HG02759 (cell line): Measurements from ENCODE around the gene JPH2.

Experiments used
- ATAC-seq: cut with Tn5 transposase; IDR thresholded peaks from one replicate; pipeline ENCODE4 v1.9.1; 2021; ENCODE audit warnings: mild to moderate bottlenecking, moderate library complexity; ENCODE audit not compliant: unreplicated experiment

The JPH2 gene

DNA sequence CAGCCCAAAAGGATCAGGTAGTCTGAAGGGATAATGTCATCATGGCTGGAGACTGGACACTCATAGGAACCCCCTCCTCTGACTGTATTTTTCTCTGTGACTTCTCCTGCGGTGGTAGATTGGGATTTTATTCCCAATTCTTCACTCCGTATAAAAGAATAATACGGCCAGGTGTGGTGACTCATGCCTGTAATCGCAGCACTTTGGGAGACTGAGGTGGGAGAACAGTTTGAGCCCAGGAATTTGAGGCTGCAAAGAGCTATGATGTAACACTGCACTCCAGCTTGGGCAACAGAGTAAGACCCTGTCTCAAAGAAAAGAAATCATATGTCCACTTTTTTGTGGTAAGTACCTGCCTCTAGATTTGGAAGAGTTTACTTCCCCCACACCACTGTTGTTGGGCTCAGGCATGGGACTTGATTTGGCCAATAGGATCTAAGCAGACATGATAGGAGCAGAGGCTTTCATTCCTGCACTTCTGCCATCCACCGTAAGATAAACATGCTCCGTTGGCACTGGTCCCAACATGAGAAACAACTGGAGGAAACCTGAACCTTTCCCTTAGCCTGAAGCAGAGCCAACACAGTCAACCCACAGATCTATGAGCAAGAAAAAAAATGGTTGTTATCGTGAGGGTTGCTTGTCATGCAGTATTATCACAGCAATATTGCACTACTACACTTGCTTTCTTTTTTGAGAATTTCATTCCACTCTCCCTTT lies 82.0 kb downstream of the JPH2 start:
- ATAC-seq, result no peak

GRCh38 chr20:44102582-44102981 lies 84.4 kb downstream of the JPH2 start:
- ATAC-seq, result no peak

GRCh38 chr20:44099832-44100231 lies 87.2 kb downstream of the JPH2 start:
- no peak for ATAC-seq

DNA sequence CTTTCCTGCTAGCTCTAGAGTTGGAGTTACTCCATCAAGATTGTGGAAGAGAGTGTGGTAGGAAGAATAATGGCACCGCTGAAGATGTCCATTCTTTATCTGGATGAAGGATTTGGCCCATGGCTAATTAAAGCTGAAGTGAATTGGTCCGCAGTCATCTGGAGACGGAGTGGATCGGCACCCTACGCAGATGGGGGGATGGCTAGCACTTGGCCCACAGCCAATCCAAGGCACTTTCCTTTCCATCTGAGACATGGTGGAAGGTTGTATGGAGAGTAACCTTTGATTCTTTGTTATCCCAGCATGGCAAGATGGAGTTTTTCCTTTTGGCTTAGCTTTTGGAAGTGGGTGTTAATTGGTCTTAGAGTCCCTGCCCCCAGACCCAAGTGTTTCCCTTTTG lies 88.3 kb downstream of the JPH2 start:
- no peak for ATAC-seq

DNA sequence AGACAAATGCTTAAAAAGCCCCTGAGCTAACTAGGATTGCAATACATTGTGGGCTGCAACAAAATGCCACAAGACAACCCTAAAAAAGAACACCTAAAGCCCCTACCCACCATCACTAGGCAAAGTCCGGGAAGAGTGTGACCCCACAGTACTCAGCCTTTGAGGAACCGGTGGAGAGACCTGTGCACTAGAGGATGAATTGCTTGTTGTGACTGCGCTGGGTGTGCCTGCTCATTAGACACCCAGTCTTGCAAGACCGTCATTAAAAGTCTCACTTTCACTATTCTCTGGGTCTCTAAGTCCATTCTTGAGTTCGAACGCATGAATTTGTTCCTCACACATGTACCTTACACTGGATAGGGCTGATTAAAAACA lies 88.7 kb downstream of the JPH2 start:
- ATAC-seq, result no peak

DNA sequence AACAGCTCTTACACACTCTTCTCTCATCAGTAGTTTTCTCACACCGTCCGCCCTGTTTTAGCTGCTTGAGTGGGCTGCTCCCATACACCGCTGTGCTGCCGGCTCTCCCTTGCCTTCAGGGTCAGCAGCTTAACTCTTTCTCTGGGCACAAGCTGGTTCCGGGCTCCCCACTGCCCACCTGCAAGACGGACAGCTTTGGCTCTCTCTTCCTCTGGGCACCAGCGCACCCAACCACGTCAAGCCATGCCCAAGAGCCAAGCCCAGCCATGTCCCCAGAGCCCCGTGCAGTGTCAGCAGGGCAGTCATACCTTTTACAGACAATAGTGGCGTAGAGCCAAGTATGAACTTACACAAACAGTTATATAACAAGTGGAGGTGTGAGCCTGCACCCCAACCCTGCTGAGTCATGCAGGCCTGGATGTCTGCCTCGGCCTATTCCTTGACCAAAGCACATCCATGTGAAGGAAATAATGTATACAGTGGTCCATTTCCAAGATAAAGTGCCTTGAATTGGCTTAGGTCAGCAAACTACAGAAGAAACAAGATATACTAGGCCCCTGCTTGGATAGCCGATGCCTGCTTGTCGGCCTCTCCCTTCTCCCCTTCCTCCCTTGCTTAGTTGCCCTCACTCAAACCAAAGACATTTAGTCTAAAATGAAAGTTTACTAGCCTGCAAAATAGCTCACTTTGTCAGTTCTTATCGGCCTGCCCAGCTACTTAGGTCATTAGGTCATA lies 89.3 kb downstream of the JPH2 start:
- no peak for ATAC-seq

DNA sequence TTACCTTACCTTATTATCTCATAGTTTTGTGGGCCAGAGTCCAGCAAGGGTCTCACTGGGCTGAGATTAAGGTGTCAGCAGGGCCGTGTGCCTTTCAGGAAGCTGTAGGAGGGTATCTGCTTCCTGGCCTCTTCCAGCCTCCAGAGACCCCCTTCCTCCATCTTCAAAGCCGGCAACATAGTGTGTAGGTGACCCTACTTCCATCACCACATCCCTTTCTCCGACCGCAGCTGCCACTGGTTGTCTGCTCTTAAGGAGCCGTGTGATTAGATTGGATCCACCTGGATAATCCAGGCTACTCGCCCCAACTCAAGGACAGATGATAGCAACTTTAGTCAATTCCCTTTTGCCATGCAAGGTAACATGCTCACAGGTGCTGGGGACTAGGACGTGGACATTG lies 91.2 kb downstream of the JPH2 start:
- ATAC-seq, result no peak

- no peak for ATAC-seq
These were observed 93.8 kb downstream of the JPH2 start for GRCh38 chr20:44093249-44093582.

GRCh38 chr20:44092551-44093248 lies 94.3 kb downstream of the JPH2 start:
- ATAC-seq, result no peak

- no peak for ATAC-seq
These were observed 96.0 kb downstream of the JPH2 start for GRCh38 chr20:44091026-44091425.

- ATAC-seq, result no peak
These were observed 96.9 kb downstream of the JPH2 start for GRCh38 chr20:44089987-44090674.

GRCh38 chr20:44087857-44088120 lies 99.2 kb downstream of the JPH2 start:
- ATAC-seq, result no peak

DNA sequence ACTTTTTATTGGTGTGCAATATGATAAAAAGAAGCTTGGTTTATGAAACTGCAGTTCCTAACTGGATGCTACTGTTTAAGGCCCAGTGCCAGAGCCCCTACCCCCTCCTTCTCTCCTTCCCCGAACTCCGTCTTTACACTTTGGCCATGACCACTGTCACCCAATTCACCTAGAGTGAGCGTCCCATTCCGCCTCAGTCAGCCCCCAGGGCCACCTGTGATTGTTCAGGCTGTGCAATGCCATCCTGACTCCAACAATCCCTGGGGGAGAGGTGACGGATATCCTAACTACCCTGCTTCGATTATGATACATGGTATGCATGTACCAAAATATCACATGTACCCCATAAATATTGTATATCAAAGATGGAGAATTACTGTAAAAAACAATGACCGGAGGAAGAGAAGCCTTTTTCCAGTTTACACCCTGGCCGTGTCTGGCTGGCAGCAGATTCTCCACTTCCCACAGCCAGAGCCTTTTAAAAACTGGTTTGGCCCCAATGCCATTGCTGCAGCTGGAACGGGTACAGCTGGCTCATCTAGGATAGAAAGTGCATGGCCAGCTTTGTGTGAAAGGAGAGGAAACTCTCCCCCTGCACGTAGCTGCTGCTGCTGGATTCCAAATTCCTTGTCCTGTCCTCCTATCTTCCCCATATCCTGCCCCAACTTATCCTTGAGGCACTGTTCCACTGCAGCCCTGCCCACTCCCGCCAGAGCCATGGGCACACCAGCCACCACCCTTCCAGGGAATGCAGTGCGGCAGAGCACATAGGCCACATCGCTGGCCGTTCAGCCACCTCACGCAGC lies 99.7 kb downstream of the JPH2 start:
- ATAC-seq, result no peak

- ATAC-seq, result no peak
These were observed 101.2 kb downstream of the JPH2 start for GRCh38 chr20:44085616-44086434.

- ATAC-seq, result no peak
These were observed 102.1 kb downstream of the JPH2 start for GRCh38 chr20:44084891-44085290.

GRCh38 chr20:44084439-44084838 lies 102.5 kb downstream of the JPH2 start:
- ATAC-seq, result no peak

GRCh38 chr20:44083220-44083933 lies 103.6 kb downstream of the JPH2 start:
- no peak for ATAC-seq

- ATAC-seq, result no peak
These were observed 105.1 kb downstream of the JPH2 start for GRCh38 chr20:44081888-44082287.

DNA sequence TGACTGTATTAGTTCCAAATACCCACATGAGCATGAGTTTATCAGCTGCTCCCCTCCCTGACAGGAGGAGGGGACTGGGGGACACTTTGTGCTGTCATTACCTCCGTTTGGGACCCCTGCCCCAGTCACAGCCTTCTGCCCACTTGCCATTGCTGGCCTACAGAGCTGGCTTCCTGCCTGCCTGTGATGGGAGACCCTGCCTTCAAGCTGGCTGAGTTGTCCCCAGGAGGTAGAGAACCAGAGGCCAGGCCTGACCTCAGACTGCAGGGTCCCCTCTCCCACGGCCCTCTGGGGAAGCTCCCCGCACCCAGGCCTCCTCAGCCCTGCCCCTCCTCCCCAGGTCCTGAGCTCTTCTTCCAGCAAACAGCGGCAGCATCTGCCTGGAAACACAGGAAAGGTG lies 105.5 kb downstream of the JPH2 start:
- ATAC-seq, result no peak
